ENCODE results near the gene FXR2. TPM values are rescaled to one million over a fixed set of nuclear protein-coding genes. Genes with fewer than 3 reads are reported as not detected.
A peak's percentile ranks its signal among the peaks of the same experiment; 100 is the strongest.

The FXR2 gene
- total RNA-seq, 1 donor from 2014 or later = 111 TPM

DNA sequence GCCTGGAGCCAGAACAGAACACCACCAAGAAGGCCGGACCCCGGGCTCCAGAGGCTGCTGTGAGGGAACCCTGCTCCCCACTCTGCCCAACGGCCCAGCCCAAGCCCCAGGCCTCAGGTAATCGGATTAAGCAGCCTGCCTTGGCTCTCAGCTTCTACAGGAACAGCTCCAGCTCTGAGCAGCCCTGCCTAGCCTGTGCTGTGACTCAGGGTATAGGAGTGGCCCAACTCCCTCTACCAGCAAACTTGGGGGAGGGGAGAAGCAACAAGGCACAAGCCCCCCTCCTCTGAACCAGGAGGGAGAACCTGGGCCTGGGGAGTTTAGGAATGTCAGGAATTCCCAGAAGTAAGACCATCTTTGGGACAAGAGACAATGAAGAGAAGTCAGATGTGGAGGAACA lies 24.0 kb downstream of the FXR2 start:
- DNase-seq = no peak
- Histone ChIP-seq H3K4me1 (peaks cover 32% of the 10 kb centered on the region), H3K9me3 (replicated peaks) (no peaks in the 10 kb centered on the region), H3K27ac (replicated peaks) (no peak overlapping the region), H3K27me3 (ENCODE audit: low read depth) (no peaks in the 10 kb centered on the region), H3K4me3 (no peak overlapping the region), H3K36me3 (peaks cover 61% of the 10 kb centered on the region)
- TF ChIP-seq, protein P1, sequence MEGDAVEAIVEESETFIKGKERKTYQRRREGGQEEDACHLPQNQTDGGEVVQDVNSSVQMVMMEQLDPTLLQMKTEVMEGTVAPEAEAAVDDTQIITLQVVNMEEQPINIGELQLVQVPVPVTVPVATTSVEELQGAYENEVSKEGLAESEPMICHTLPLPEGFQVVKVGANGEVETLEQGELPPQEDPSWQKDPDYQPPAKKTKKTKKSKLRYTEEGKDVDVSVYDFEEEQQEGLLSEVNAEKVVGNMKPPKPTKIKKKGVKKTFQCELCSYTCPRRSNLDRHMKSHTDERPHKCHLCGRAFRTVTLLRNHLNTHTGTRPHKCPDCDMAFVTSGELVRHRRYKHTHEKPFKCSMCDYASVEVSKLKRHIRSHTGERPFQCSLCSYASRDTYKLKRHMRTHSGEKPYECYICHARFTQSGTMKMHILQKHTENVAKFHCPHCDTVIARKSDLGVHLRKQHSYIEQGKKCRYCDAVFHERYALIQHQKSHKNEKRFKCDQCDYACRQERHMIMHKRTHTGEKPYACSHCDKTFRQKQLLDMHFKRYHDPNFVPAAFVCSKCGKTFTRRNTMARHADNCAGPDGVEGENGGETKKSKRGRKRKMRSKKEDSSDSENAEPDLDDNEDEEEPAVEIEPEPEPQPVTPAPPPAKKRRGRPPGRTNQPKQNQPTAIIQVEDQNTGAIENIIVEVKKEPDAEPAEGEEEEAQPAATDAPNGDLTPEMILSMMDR (IDR thresholded peaks at IDR 0.05; ENCODE audit: borderline replicate concordance) = no peak
- intact Hi-C loops (cut with micrococcal nuclease) = no loop called here

DNA sequence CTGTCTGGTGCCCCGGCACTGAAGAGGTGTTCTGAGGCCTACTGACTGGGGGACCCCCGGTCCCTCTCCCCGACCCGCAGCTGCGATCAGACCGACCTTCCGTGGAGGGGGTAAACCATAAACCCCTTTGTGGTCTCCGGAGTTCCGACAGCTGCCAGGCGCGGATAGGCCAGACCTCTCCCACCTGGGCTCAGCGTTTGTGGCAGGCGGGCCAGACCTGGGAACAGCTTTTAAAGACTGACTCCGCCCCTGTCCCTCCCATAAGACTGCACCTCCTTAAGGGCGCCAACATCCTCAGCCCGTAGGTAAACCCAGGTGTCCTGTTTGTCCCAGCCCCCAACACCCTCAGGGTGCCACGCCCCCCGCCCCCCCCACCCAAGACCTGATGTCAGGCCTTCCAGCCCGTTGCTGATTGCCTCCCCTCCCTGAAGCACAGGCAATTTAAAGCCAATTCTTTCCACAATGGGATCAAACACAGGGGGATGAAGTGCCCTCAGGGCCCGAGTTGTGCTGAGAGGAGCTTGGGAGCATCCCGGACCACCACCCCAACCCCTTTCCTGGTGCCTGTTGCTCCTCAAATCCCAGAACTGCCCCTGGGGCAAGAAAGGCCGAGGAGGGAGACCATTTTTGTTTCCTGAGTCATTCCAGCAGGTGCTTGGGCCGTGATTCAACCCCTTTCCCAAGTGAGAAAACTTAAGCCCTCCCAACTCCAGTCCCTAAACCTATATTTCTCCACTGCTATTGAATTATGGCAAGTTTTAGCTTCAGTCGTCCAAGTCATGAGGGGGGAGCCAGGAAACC lies 24.6 kb downstream of the FXR2 start, which contains the start of gene SOX15:
Gene SOX15 (minus strand): TSS at position 204 of the 801 bp plus-strand sequence. CDS start 418 bp downstream, outside the sequence.
- DNase-seq = no peak

DNA sequence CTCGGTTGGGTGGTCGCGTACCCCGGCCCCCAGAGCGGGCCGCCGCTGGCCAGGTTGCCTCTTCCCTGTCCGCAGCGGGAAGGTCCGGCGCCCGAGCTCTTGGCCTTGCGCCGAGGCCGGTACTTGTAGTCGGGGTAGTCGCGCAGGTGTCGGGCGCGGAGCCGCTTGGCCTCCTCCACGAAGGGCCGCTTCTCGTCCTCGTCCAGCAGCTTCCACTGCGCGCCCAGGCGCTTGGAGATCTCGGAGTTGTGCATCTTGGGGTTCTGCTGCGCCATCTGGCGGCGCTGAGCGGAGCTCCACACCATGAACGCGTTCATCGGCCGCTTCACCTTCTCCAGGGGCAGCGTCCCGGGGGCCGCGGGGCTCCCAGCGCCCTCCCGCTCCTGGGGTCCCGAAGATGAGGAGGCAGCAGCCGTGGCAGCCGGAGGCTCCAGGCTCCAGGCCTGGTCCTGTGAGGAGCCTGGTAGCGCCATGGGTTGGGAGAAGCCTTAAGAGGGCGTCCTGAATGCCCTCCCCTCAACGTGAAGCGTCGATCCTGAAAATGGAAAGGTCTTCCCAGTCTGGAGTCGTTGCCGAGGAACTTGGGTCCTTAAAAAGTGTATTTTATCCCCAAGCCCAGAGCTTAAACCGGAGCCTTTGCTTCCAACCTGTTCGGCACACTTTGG lies 25.4 kb downstream of the FXR2 start:
- peaks cover 46% of the 10 kb centered on the region for H3K4me1 ChIP-seq
- H3K27ac ChIP-seq (replicated peaks) = peak overlapping the region; percentile 83
- H3K36me3 ChIP-seq = peaks cover 48% of the 10 kb centered on the region
- no peaks in the 10 kb centered on the region for H3K9me3 ChIP-seq (replicated peaks)
- DNase-seq = peak; percentile 87
- peak overlapping the region; percentile 63 for H3K4me3 ChIP-seq
- intact Hi-C loops (cut with micrococcal nuclease) = no loop called here
- H3K27me3 ChIP-seq (ENCODE audit: low read depth) = no peaks in the 10 kb centered on the region
- TF ChIP-seq, protein P1 (IDR thresholded peaks at IDR 0.05; ENCODE audit: borderline replicate concordance) = peak; percentile 93

More for the DNA sequence above, 24.6 kb downstream of the FXR2 start, which contains the start of gene SOX15:
- TF ChIP-seq, protein P1 (IDR thresholded peaks at IDR 0.05; ENCODE audit: borderline replicate concordance) = no peak
- H3K36me3 ChIP-seq = peaks cover 56% of the 10 kb centered on the region
- H3K4me3 ChIP-seq = peak within 1 kb of the TSS; percentile 63
- H3K27me3 ChIP-seq (ENCODE audit: low read depth) = no peaks in the 10 kb centered on the region
- intact Hi-C loops (cut with micrococcal nuclease) = no loop called here
- peak within 1 kb of the TSS; percentile 83 for H3K27ac ChIP-seq (replicated peaks)
- no peaks in the 10 kb centered on the region for H3K9me3 ChIP-seq (replicated peaks)
- peaks cover 38% of the 10 kb centered on the region for H3K4me1 ChIP-seq

DNA sequence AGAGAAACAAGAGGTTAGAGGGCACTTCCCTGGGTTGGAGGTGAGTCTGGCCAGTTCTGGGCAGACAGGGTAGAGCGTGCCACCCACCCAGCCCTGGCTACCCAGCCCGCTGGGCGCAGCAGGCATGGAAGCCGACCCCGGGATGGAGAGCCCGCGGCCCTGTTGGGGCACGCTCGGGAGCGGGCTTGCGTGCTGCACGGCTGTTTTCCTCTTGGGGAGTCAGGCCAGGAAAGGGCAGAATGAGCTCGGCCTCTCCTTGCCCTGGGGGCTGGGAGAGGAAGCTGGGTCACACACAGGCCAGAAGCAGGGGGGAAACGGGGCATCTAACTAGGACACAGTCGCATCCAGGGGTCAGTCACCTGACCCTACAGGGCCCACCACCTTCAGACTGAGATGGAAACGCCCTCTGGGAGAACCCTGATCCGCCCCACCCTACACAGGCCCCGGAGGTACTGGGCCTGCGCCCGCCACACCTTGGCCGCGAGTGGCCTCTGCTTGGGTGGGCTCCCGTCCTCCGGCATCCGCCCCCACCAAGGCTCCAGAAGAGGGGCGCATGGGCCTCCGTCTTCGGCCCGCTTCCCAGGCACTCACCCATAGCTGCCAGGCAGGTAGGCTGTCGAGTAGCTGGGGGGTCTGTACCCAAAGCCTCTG lies 26.0 kb downstream of the FXR2 start:
- Histone ChIP-seq H3K9me3 (replicated peaks) (no peaks in the 10 kb centered on the region), H3K4me1 (peaks cover 52% of the 10 kb centered on the region), H3K4me3 (peak overlapping the region; percentile 63), H3K27ac (replicated peaks) (peak overlapping the region; percentile 83), H3K27me3 (ENCODE audit: low read depth) (no peaks in the 10 kb centered on the region), H3K36me3 (peaks cover 42% of the 10 kb centered on the region)
- DNase-seq = no peak
- TF ChIP-seq, protein P1 (IDR thresholded peaks at IDR 0.05; ENCODE audit: borderline replicate concordance) = no peak
- intact Hi-C loops (cut with micrococcal nuclease) = no loop called here

DNA sequence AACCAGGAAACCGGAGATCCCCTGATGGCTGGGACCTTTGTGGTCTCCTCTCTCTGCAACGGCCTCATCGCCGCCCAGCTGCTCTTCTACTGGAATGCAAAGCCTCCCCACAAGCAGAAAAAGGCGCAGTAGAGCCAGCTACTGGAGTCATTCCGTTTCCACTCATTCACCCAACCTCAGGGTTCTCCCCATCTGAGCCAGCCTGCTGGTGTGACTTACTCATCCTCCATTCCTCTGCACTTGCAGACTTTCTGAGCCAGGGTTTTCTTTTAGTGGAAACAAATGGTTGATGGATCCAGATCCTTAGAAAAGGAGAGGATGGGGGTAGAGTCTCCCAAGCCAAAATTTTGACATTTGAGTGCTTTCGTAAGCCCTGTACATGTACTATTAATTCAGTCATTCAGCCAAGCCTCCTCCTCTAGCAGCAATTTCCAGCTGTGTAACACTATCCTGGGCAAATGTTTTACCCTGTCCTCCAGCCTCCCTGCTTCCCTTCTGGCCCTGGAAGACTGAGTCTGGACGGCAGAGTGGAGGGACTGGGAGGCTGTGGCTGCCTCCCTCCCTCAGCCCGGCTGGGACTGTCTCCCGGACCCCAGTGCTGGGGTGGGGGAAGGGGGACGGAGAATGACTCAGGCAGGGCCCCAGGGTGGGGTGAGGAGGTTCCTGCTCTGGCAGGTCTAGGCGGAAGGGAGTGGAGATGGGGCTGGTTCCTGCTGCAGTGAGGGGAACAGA lies 27.1 kb downstream of the FXR2 start:
- TF ChIP-seq, protein P1 (IDR thresholded peaks at IDR 0.05; ENCODE audit: borderline replicate concordance) = no peak
- no peak for DNase-seq
- Histone ChIP-seq H3K4me1 (peaks cover 61% of the 10 kb centered on the region), H3K9me3 (replicated peaks) (no peaks in the 10 kb centered on the region), H3K4me3 (peak overlapping the region; percentile 36), H3K27ac (replicated peaks) (peak overlapping the region; percentile 83), H3K27me3 (ENCODE audit: low read depth) (no peaks in the 10 kb centered on the region), H3K36me3 (peaks cover 31% of the 10 kb centered on the region)
- intact Hi-C loops (cut with micrococcal nuclease) = no loop called here

Measured in left ventricle myocardium inferior (tissue), 1 donor.